ENCODE data around the gene PPFIA1.

GRCh38 chr11:70416881-70417280 is 146.4 kb downstream of the PPFIA1 start:
- TF ChIP-seq, protein P1, sequence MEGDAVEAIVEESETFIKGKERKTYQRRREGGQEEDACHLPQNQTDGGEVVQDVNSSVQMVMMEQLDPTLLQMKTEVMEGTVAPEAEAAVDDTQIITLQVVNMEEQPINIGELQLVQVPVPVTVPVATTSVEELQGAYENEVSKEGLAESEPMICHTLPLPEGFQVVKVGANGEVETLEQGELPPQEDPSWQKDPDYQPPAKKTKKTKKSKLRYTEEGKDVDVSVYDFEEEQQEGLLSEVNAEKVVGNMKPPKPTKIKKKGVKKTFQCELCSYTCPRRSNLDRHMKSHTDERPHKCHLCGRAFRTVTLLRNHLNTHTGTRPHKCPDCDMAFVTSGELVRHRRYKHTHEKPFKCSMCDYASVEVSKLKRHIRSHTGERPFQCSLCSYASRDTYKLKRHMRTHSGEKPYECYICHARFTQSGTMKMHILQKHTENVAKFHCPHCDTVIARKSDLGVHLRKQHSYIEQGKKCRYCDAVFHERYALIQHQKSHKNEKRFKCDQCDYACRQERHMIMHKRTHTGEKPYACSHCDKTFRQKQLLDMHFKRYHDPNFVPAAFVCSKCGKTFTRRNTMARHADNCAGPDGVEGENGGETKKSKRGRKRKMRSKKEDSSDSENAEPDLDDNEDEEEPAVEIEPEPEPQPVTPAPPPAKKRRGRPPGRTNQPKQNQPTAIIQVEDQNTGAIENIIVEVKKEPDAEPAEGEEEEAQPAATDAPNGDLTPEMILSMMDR (IDR thresholded peaks at IDR 0.05): no peak
- no peak for TF ChIP-seq POLR2A (IDR thresholded peaks at IDR 0.05; ENCODE audit: low read depth)
- TF ChIP-seq EP300 (IDR thresholded peaks at IDR 0.05): no peak
- no peak for TF ChIP-seq POLR2AphosphoS5 (IDR thresholded peaks at IDR 0.05)
